PC-3 (cell line): ENCODE measurements around the gene XIST.

Experiments
- EZH2 ChIP-seq: fragments of 300-600 bp; sonication (generic); IDR thresholded peaks from one replicate; pipeline ENCODE4 v1.6.1; 2017; ENCODE audit warnings: antibody characterized with exemption, mild to moderate bottlenecking, low read length; ENCODE audit not compliant: unreplicated experiment
- EZH2phosphoT487 ChIP-seq: fragments of 300-600 bp; sonication (generic); IDR thresholded peaks from 2 replicates; pipeline ENCODE4 v1.6.1; 2018; ENCODE audit warnings: mild to moderate bottlenecking, antibody characterized with exemption, low read length, borderline replicate concordance
- TF ChIP-seq, protein P1 (sequence below): fragments of 300-600 bp; sonication (generic); conservative IDR thresholded peaks from 2 replicates; pipeline ENCODE4 v1.5.1; 2017; ENCODE audit warnings: antibody characterized with exemption, low read depth, mild to moderate bottlenecking, low read length

DNA sequence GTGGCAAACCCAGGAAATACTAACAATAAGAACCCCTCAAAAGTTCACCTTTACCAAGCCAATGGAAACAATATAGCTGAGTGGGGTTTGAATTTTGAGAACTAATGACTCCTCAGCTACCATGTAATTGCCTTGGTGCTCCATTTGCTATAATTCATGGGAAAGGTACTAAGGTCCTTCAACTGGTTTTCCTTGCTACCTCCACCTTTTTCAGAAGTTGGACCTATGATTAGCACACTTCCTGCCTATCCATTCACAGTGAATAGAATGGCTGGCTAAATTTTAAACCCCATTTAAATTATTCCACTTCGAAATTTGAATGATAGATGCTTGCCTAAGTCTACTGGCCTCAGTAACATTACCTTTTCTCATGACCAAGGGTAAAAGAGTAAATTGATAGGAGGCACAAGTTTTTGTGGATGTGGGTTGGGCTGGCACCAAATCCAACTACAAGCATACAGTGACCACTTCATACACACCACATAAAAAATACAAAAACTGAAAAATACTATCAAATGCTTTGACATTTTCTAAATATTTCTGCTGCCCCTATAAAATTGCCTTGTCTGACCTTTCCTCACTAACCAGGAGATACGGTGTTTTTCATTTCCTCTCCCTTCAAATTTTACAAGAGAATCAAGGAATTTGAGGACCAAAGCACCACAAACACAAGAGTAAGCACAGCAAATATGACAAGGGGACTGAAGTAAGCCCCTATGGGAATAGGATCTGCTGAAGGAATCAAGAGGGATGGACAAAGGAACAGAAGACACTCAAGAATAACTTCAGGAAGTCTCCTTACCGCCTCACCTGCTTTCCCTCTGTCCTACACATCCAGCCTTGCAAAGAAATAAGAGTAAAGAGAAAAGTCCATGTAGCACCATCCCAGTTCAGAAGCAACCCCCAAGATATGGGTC, 34.1 kb downstream of the XIST start:
- TF ChIP-seq, protein P1, sequence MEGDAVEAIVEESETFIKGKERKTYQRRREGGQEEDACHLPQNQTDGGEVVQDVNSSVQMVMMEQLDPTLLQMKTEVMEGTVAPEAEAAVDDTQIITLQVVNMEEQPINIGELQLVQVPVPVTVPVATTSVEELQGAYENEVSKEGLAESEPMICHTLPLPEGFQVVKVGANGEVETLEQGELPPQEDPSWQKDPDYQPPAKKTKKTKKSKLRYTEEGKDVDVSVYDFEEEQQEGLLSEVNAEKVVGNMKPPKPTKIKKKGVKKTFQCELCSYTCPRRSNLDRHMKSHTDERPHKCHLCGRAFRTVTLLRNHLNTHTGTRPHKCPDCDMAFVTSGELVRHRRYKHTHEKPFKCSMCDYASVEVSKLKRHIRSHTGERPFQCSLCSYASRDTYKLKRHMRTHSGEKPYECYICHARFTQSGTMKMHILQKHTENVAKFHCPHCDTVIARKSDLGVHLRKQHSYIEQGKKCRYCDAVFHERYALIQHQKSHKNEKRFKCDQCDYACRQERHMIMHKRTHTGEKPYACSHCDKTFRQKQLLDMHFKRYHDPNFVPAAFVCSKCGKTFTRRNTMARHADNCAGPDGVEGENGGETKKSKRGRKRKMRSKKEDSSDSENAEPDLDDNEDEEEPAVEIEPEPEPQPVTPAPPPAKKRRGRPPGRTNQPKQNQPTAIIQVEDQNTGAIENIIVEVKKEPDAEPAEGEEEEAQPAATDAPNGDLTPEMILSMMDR: no peak
- no peak for TF ChIP-seq EZH2
- no peak for TF ChIP-seq EZH2phosphoT487
